ENCODE measurements around the gene LPGAT1. TPM values are rescaled to one million over a fixed set of nuclear protein-coding genes. Genes with fewer than 3 reads are reported as not detected.
A peak's percentile ranks its signal among the peaks of the same experiment; 100 is the strongest.

Gene LPGAT1
- total and polyA plus RNA-seq, 2 of the 13 experiments (the other 11 are each of a cell fraction or from before 2014, with no cell fraction given), result 12.1 to 48.3 TPM

DNA sequence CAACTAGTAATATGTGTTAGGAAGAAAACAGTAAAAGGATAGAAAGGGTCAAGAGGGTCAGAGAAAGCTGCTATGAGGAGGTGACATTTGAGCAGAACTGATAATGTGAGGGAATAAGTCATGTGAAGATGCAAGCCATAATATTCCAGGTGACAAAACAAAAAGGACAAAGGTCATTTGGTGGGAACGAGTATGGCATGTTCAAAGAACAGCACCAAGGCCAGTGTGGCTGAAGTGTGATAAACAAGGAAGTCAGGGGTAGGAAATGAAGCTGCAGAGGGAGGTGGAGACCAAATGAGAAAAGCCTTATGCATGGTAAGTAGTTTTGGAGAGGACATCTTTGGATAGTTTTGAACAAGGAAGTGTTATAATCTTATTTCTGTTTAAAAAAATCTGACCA, 46.7 kb downstream of the LPGAT1 start (continued):
- TF ChIP-seq RERE (CRISPR knock-in tag; IDR thresholded peaks at IDR 0.05; ENCODE audit: low read depth) (no peak), GATAD2A (CRISPR knock-in tag; IDR thresholded peaks at IDR 0.05) (peak; percentile 87), KAT7 (CRISPR knock-in tag; IDR thresholded peaks at IDR 0.05; ENCODE audit: borderline replicate concordance) (0 out of 2 replicates have a peak, but pooled peaks have one; percentile 27), ZNF274 (CRISPR knock-in tag; IDR thresholded peaks at IDR 0.05) (no peak), MTA3 (CRISPR knock-in tag; IDR thresholded peaks at IDR 0.05) (no peak), ISL2 (CRISPR knock-in tag; IDR thresholded peaks at IDR 0.05) (peak; percentile 59; the same call in 1 of the 2 replicates), ZGPAT (CRISPR knock-in tag; IDR thresholded peaks at IDR 0.05) (peak; percentile 73)

GRCh38 chr1:211783266-211783665, 47.3 kb downstream of the LPGAT1 start:
- H3K27ac ChIP-seq (ENCODE audit: extremely low read length, insufficient read depth, low read length), result peak overlapping the region; percentile 57
- TF ChIP-seq ZNF230 (CRISPR knock-in tag; IDR thresholded peaks at IDR 0.05) (no peak), ZNF800 (CRISPR knock-in tag; IDR thresholded peaks at IDR 0.05) (no peak), XRCC5 (optimal IDR thresholded peaks at IDR 0.05; ENCODE audit: low read length) (no peak), NBN (conservative IDR thresholded peaks at IDR 0.05) (no peak), YEATS4 (CRISPR knock-in tag; IDR thresholded peaks at IDR 0.05; ENCODE audit: borderline replicate concordance) (no peak)
- TF ChIP-seq, protein P1, sequence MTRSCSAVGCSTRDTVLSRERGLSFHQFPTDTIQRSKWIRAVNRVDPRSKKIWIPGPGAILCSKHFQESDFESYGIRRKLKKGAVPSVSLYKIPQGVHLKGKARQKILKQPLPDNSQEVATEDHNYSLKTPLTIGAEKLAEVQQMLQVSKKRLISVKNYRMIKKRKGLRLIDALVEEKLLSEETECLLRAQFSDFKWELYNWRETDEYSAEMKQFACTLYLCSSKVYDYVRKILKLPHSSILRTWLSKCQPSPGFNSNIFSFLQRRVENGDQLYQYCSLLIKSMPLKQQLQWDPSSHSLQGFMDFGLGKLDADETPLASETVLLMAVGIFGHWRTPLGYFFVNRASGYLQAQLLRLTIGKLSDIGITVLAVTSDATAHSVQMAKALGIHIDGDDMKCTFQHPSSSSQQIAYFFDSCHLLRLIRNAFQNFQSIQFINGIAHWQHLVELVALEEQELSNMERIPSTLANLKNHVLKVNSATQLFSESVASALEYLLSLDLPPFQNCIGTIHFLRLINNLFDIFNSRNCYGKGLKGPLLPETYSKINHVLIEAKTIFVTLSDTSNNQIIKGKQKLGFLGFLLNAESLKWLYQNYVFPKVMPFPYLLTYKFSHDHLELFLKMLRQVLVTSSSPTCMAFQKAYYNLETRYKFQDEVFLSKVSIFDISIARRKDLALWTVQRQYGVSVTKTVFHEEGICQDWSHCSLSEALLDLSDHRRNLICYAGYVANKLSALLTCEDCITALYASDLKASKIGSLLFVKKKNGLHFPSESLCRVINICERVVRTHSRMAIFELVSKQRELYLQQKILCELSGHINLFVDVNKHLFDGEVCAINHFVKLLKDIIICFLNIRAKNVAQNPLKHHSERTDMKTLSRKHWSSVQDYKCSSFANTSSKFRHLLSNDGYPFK (CRISPR knock-in tag; IDR thresholded peaks at IDR 0.05; ENCODE audit: borderline replicate concordance), result no peak

More at GRCh38 chr1:211783266-211783665, 47.3 kb downstream of the LPGAT1 start:
- ATAC-seq (no peak), DNase-seq (ENCODE audit: low spot score) (no peak), FAIRE-seq (no peak)
- H3K4me2 ChIP-seq (ENCODE audit: low read depth, low read length), result no peak overlapping the region
- no peaks in the 10 kb centered on the region; a peak in 2 of 5 replicates for H3K36me3 ChIP-seq (replicated peaks in 1 of 2; ENCODE audit: control insufficient read depth in 1 of 2, insufficient read depth in 2 of 2, low read length in 2 of 2)
- H4K20me1 ChIP-seq (ENCODE audit: insufficient read depth, low read length), result no peaks in the 10 kb centered on the region
- peaks cover 46% of the 10 kb centered on the region for H3K4me1 ChIP-seq (ENCODE audit: insufficient read depth, low read length)
- ChIA-PET CTCF (ENCODE audit: low intra/inter-chr PET ratio, low total read pairs) (no interaction called here), POLR2A (no interaction called here)
- intact Hi-C loops (cut with micrococcal nuclease; ENCODE audit: unreplicated experiment), result loop anchor here (1.0 kb wide), 1 partner anchor 85 kb away; no protein-coding TSS in a partner anchor
- H3K27me3 ChIP-seq (ENCODE audit: control insufficient read depth in 1 of 2, insufficient read depth in 2 of 2, low read length in 2 of 2), result no peaks in the 10 kb centered on the region
- WGBS (ENCODE audit: low lambda C conversion rate), result 97% methylated on average over 4 of the region's 4 CpGs
- H3K4me3 ChIP-seq (replicated peaks in 1 of 3; ENCODE audit: insufficient read depth in 1 of 3, low read depth in 2 of 3, low read length in 3 of 3), result no peak overlapping the region
- BruUV-seq (replicated peaks), result no TSS peak
- no peaks in the 10 kb centered on the region for H3K79me2 ChIP-seq (ENCODE audit: insufficient read depth, low read length)
- H3K9me3 ChIP-seq (ENCODE audit: low read length), result no peaks in the 10 kb centered on the region
- in situ Hi-C loops (cut with HindIII; ENCODE audit: extremely low pct_ligation_motif_present, low pct_unique_long_range_greater_than_20kb), result no loop called here
- H2AFZ ChIP-seq (ENCODE audit: low read length), result no peak overlapping the region
- no peak overlapping the region for H3K9ac ChIP-seq (ENCODE audit: insufficient read depth, low read depth, low read length)

All from HepG2 (cell line).